ENCODE data around the gene FRMD4B.

DNA sequence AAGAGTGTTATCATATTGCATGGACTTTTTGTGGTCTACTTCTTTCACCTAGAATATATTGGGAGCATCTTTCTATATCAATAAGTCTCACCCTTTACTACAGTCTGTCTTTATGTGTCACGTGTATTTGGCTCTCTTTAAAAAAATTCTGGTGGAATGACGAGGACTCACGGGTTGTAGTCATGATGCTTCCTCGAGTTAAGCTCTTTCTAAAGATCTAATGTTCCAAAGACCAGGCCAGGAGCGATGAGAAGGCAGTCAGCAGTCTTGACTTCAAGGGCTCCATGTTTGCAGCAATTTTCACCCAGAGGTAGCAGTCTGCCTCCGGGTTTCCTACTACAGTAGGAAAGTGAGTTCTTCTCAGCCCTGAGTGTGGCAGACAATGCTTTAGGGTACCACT lies 88.9 kb downstream of the FRMD4B start:
- TF ChIP-seq, protein P1, sequence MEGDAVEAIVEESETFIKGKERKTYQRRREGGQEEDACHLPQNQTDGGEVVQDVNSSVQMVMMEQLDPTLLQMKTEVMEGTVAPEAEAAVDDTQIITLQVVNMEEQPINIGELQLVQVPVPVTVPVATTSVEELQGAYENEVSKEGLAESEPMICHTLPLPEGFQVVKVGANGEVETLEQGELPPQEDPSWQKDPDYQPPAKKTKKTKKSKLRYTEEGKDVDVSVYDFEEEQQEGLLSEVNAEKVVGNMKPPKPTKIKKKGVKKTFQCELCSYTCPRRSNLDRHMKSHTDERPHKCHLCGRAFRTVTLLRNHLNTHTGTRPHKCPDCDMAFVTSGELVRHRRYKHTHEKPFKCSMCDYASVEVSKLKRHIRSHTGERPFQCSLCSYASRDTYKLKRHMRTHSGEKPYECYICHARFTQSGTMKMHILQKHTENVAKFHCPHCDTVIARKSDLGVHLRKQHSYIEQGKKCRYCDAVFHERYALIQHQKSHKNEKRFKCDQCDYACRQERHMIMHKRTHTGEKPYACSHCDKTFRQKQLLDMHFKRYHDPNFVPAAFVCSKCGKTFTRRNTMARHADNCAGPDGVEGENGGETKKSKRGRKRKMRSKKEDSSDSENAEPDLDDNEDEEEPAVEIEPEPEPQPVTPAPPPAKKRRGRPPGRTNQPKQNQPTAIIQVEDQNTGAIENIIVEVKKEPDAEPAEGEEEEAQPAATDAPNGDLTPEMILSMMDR (conservative IDR thresholded peaks at IDR 0.05 in 1 of 2, IDR thresholded peaks at IDR 0.05 in 1 of 2; ENCODE audit: low read depth in 1 of 2, low read length in 2 of 2) = no peak
- TF ChIP-seq EZH2 (IDR thresholded peaks at IDR 0.05; ENCODE audit: low read length, missing control alignments) = no peak
